B cell (primary cell): ENCODE measurements around the gene ZNF722. TPM values are rescaled to one million over a fixed set of nuclear protein-coding genes. Genes with fewer than 3 reads are reported as not detected.
A peak's percentile ranks its signal among the peaks of the same experiment; 100 is the strongest.

ENCODE experiments used
- ATAC-seq: fragments of 200-7000 bp; cut with Tn5 transposase; one replicate; pipeline ENCODE4 v1.10.0; 2021; ENCODE audit warnings: low read depth, mild to moderate bottlenecking, moderate number of reproducible peaks, moderate library complexity
- CTCF ChIA-PET: fragments of 350-600 bp; sonication (Branson Sonifier 250); formaldehyde crosslinking; loops from one replicate; lab custom pipeline; 2021; ENCODE audit warnings: antibody characterized with exemption, inconsistent platforms; lab: Charles Lee
- POLR2A ChIA-PET: fragments of 350-600 bp; sonication (Branson Sonifier 250); formaldehyde crosslinking; loops from one replicate; lab custom pipeline; 2021; ENCODE audit warnings: antibody characterized with exemption; lab: Charles Lee
- DNase-seq: peaks from one replicate; pipeline ENCODE4 v3.0.0; 2013
- H2AFZ ChIP-seq: 2 replicates; pipeline ENCODE4 v1.6.1; 2012; ENCODE audit warnings: mild to moderate bottlenecking, low read depth, low read length; ENCODE audit not compliant: insufficient read depth, poor library complexity, severe bottlenecking
- H3K27ac ChIP-seq, 2 donors: 1 replicate in 1 of 2; 2 replicates in 1 of 2; pipeline ENCODE4 v1.5.1; 2012 to 2013; ENCODE audit warnings: low read length in 2 of 2, mild to moderate bottlenecking in 2 of 2, moderate library complexity in 1 of 2
- H3K27me3 ChIP-seq, 4 experiments: fragments of 200-600 bp in 1 of 4; sonication (generic) in 1 of 4; replicated peaks in 1 of 4; 1 replicate in 2 of 4; 2 replicates in 2 of 4; pipeline versions ENCODE4 v1.6.1 to v1.7.0; 2013 to 2016; ENCODE audit warnings: low read length in 3 of 4, mild to moderate bottlenecking in 2 of 4, mixed read lengths in 1 of 4, moderate library complexity in 1 of 4; ENCODE audit not compliant: insufficient read depth in 4 of 4, control insufficient read depth in 3 of 4; ENCODE audit errors: control extremely low read depth in 1 of 4
- H3K36me3 ChIP-seq, 2 experiments: replicated peaks in 1 of 2; 1 replicate in 1 of 2; 2 replicates in 1 of 2; pipeline versions ENCODE4 v1.6.1 to v1.7.1; 2013; ENCODE audit warnings: low read length in 1 of 2; ENCODE audit not compliant: insufficient read depth in 2 of 2, control insufficient read depth in 1 of 2; ENCODE audit errors: control extremely low read depth in 1 of 2, extremely low read depth in 1 of 2
- H3K4me1 ChIP-seq, 2 donors: fragments of 200-600 bp in 1 of 2; sonication (generic) in 1 of 2; 1 replicate in 1 of 2; 2 replicates in 1 of 2; pipeline versions ENCODE4 v1.5.1 to v1.6.1; 2013 to 2017; ENCODE audit warnings: low read length in 2 of 2; ENCODE audit not compliant: control insufficient read depth in 2 of 2, insufficient read depth in 2 of 2
- H3K4me2 ChIP-seq: replicated peaks from 2 replicates; pipeline ENCODE3; 2012; ENCODE audit warnings: mild to moderate bottlenecking, low read depth, low read length; ENCODE audit not compliant: poor library complexity, severe bottlenecking
- H3K4me3 ChIP-seq, 5 experiments: fragments of 200-600 bp in 1 of 5; sonication (generic) in 1 of 5; 1 replicate in 3 of 5; 2 replicates in 2 of 5; pipeline versions ENCODE4 v1.5.1 to v1.7.0; 2011 to 2016; ENCODE audit warnings: low read length in 4 of 5, mild to moderate bottlenecking in 4 of 5, low read depth in 2 of 5, control low read depth in 1 of 5, moderate library complexity in 1 of 5; ENCODE audit not compliant: insufficient read depth in 1 of 5; ENCODE audit errors: control extremely low read depth in 1 of 5, extremely low read depth in 1 of 5
- H3K79me2 ChIP-seq: fragments of 200-600 bp; sonication (generic); one replicate; pipeline ENCODE4 v1.6.0; 2016; ENCODE audit warnings: low read length; ENCODE audit not compliant: control insufficient read depth, insufficient read depth
- H3K9ac ChIP-seq: fragments of 200-600 bp; sonication (generic); 2 replicates; pipeline ENCODE4 v1.6.1; 2017; ENCODE audit warnings: mild to moderate bottlenecking, low read length, moderate library complexity
- H3K9me3 ChIP-seq, 3 donors: one replicate each; pipeline versions ENCODE4 v1.6.1 to v1.7.1; 2013; ENCODE audit warnings: low read length in 2 of 3; ENCODE audit not compliant: control insufficient read depth in 2 of 3, insufficient read depth in 1 of 3; ENCODE audit errors: control extremely low read depth in 1 of 3
- H4K20me1 ChIP-seq: 2 replicates; pipeline ENCODE4 v1.6.0; 2012; ENCODE audit warnings: mild to moderate bottlenecking, low read length; ENCODE audit not compliant: insufficient read depth, control insufficient read depth, poor library complexity, severe bottlenecking
- H3K27ac Mint-ChIP-seq: one replicate; pipeline ENCODE4 v1.8.0; 2021; ENCODE audit warnings: mixed read lengths
- H3K27me3 Mint-ChIP-seq: one replicate; pipeline ENCODE4 v1.8.0; 2021; ENCODE audit warnings: mixed read lengths
- H3K4me1 Mint-ChIP-seq: one replicate; pipeline ENCODE4 v1.8.0; 2021; ENCODE audit warnings: mixed read lengths
- H3K4me3 Mint-ChIP-seq: one replicate; pipeline ENCODE4 v1.8.0; 2021; ENCODE audit warnings: mixed read lengths
- H3K9me3 Mint-ChIP-seq: one replicate; pipeline ENCODE4 v1.8.0; 2022; ENCODE audit warnings: mixed read lengths; ENCODE audit not compliant: insufficient read depth
- CTCF ChIP-seq: fragments of 200-600 bp; IDR thresholded peaks from one replicate; pipeline ENCODE4 v1.8.0; 2022; ENCODE audit warnings: antibody characterized with exemption, mild to moderate bottlenecking
- EZH2 ChIP-seq: IDR thresholded peaks from 2 replicates; pipeline ENCODE4 v1.6.1; 2012; ENCODE audit warnings: borderline replicate concordance, low read depth, mild to moderate bottlenecking, moderate library complexity, low read length; ENCODE audit not compliant: insufficient read depth, poor library complexity, severe bottlenecking
- WGBS: methylation state at CpG from one replicate; pipeline ENCODE4 v1.1.5; 2013; ENCODE audit warnings: missing lambda C conversion rate; ENCODE audit not compliant: insufficient coverage; 5-methylcytosine and 5-hydroxymethylcytosine counted together
- intact Hi-C: fragments of 100-400 bp; cut with micrococcal nuclease; formaldehyde crosslinking; loops from one replicate; pipeline ENCODE4 v1.10.0; 2022
- polyA plus RNA-seq: library from polyadenylated mRNA; depleted of rRNA; stranded (reverse); fragments of >200 nt; gene quantifications from 2 replicates; pipeline ENCODE4 v1.2.3, GENCODE V29; 2012
- total RNA-seq, 2 donors: library from RNA; stranded (reverse); fragments of 120-200 nt in 1 of 2; gene quantifications; 1 replicate in 1 of 2; 2 replicates in 1 of 2; pipeline versions ENCODE4 v1.2.3 to v1.2.4, GENCODE V29; 2013 to 2022

Gene ZNF722
- total and polyA plus RNA-seq, 2 donors (not counting 1 experiment from before 2014, with no cell fraction given) = not detected

GRCh38 chr7:64045301-64046040 is 46.8 kb downstream of the ZNF722 start, which contains the start of gene ZNF727:
Gene ZNF727, plus strand, starts transcription at chr7:64045434. Its CDS starts 188 bp downstream, at chr7:64045622.
- Histone ChIP-seq H3K27me3 (no peaks in the 10 kb centered on the region), H3K36me3 (no peaks in the 10 kb centered on the region), H4K20me1 (no peaks in the 10 kb centered on the region), H3K4me1 (no peaks in the 10 kb centered on the region), H3K79me2 (no peaks in the 10 kb centered on the region), H3K27ac (peak within 1 kb of the TSS in 1 of 2 donors; percentile 53), H3K9ac (peak within 1 kb of the TSS; percentile 43), H3K9me3 (peaks cover 0 to 45% (median 2%) of the 10 kb centered on the region in 3 donors), H3K4me2 (no peak within 1 kb of the TSS), H3K4me3 (peak within 1 kb of the TSS in 4 of 5 experiments; percentile 29 to 48 (median 43)), H2AFZ (peak within 1 kb of the TSS; percentile 47)
- WGBS = 17% methylated on average over 28 of the region's 33 CpGs
- peak within 1 kb of the TSS; percentile 59 for H3K4me3 Mint-ChIP-seq
- POLR2A ChIA-PET = no interaction called here
- peaks cover 6% of the 10 kb centered on the region for H3K9me3 Mint-ChIP-seq
- CTCF ChIA-PET = no interaction called here
- H3K27ac Mint-ChIP-seq = no peak within 1 kb of the TSS
- TF ChIP-seq EZH2 = no peak
- TF ChIP-seq CTCF = no peak
- H3K27me3 Mint-ChIP-seq = no peaks in the 10 kb centered on the region
- DNase-seq (peak; percentile 58), ATAC-seq (peak; percentile 31)
- intact Hi-C loops = no loop called here
- no peaks in the 10 kb centered on the region for H3K4me1 Mint-ChIP-seq

- Mint-ChIP-seq H3K27ac (no peak overlapping the region), H3K4me1 (no peaks in the 10 kb centered on the region)
- 40% methylated on average over 1 of the region's 12 CpGs for WGBS
These were observed 47.4 kb downstream of the ZNF722 start for GRCh38 chr7:64046041-64046389.

More at GRCh38 chr7:64046041-64046389, 47.4 kb downstream of the ZNF722 start:
- Mint-ChIP-seq H3K4me3 (no peak overlapping the region), H3K27me3 (no peaks in the 10 kb centered on the region), H3K9me3 (peaks cover 3% of the 10 kb centered on the region)
- Histone ChIP-seq H3K36me3 (no peaks in the 10 kb centered on the region), H3K4me1 (no peaks in the 10 kb centered on the region), H3K9me3 (peaks cover 0 to 44% (median 0%) of the 10 kb centered on the region in 3 donors), H3K27ac (no peak overlapping the region), H3K79me2 (no peaks in the 10 kb centered on the region), H3K4me3 (peak overlapping the region in 3 of 5 experiments; percentile 39 to 48 (median 47)), H3K9ac (peak overlapping the region; percentile 43), H4K20me1 (no peaks in the 10 kb centered on the region), H3K4me2 (no peak overlapping the region), H2AFZ (peak overlapping the region; percentile 47), H3K27me3 (no peaks in the 10 kb centered on the region)
- TF ChIP-seq EZH2 (no peak), CTCF (no peak)
- no peak for ATAC-seq
- intact Hi-C loops = no loop called here
- ChIA-PET POLR2A (no interaction called here), CTCF (no interaction called here)
- DNase-seq = no peak
